Jurkat, Clone E6-1 (cell line): ENCODE data around the gene NLRP12. TPM values are rescaled to one million over a fixed set of nuclear protein-coding genes. Genes with fewer than 3 reads are reported as not detected.
"Not testable (repeated sequence)": the region's sequence is repeated elsewhere in the genome, so short reads cannot be mapped to it uniquely, and the experiment has no call there.

ENCODE experiments used
- DNase-seq: peaks from one replicate; pipeline ENCODE4 v3.0.0-alpha.2; 2011; ENCODE audit warnings: low read depth, low spot score
- H3K4me3 ChIP-seq: 2 replicates; pipeline ENCODE4 v1.5.1; 2011; ENCODE audit warnings: mild to moderate bottlenecking, low read length, control low read depth, moderate library complexity
- polyA plus RNA-seq: library from polyadenylated mRNA; unstranded; fragments of >200 nt; gene quantifications from one replicate; pipeline ENCODE4 v1.2.1, GENCODE V29; 2012; ENCODE audit warnings: missing spikeins; ENCODE audit not compliant: insufficient read length, insufficient read depth

The NLRP12 gene, protein sequence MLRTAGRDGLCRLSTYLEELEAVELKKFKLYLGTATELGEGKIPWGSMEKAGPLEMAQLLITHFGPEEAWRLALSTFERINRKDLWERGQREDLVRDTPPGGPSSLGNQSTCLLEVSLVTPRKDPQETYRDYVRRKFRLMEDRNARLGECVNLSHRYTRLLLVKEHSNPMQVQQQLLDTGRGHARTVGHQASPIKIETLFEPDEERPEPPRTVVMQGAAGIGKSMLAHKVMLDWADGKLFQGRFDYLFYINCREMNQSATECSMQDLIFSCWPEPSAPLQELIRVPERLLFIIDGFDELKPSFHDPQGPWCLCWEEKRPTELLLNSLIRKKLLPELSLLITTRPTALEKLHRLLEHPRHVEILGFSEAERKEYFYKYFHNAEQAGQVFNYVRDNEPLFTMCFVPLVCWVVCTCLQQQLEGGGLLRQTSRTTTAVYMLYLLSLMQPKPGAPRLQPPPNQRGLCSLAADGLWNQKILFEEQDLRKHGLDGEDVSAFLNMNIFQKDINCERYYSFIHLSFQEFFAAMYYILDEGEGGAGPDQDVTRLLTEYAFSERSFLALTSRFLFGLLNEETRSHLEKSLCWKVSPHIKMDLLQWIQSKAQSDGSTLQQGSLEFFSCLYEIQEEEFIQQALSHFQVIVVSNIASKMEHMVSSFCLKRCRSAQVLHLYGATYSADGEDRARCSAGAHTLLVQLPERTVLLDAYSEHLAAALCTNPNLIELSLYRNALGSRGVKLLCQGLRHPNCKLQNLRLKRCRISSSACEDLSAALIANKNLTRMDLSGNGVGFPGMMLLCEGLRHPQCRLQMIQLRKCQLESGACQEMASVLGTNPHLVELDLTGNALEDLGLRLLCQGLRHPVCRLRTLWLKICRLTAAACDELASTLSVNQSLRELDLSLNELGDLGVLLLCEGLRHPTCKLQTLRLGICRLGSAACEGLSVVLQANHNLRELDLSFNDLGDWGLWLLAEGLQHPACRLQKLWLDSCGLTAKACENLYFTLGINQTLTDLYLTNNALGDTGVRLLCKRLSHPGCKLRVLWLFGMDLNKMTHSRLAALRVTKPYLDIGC
- polyA plus RNA-seq = not detected

DNA sequence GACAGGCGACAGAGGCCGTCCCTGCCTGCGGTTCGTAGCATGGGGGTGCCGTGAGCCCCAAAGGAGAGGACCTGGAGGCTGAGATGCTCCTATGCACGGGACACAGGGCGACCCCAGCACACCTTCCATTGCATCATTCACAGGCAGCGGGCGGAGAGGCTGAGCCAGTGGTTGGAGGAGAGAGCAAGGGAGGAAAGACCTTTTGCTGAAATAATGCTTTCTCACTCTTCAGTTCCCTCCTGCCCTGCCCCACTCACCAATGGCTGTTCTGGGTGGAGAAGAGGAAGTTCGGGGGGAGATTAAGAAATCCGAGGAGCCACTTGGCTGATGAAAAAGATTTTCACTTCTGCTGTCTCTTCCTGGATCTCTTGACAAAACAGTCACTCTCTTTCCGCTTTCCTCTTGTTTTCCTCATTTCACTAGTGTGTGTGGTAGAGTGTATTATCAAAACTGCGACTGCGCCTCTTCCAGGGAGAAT is at the start of gene NLRP12:
Gene NLRP12 (minus strand): TSS at position 181 of the 478 bp plus-strand sequence. CDS start 140 bp downstream, at position 41.
- no peak within 1 kb of the TSS for H3K4me3 ChIP-seq
- no peak for DNase-seq

DNA sequence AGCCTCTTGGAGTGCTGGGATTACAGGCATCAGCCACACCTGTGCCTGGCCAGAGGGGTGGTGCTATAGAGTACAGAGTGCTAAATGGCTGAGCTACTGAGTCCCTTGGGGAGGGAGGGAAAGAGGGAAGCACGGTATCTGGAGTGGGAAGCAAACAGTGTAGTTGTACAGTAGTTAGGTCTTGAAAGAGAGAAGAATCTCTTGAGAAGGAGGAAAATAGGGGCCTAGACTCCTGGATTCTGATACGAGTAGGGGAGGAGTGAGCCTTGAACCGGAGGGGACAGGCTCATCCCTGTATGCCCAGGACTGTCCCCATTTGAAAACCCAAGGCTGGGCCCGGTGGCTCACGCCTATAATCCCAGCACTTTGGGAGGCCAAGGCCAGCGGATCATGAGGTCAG is 48.6 kb upstream of the NLRP12 start:
- DNase-seq = no peak

DNA sequence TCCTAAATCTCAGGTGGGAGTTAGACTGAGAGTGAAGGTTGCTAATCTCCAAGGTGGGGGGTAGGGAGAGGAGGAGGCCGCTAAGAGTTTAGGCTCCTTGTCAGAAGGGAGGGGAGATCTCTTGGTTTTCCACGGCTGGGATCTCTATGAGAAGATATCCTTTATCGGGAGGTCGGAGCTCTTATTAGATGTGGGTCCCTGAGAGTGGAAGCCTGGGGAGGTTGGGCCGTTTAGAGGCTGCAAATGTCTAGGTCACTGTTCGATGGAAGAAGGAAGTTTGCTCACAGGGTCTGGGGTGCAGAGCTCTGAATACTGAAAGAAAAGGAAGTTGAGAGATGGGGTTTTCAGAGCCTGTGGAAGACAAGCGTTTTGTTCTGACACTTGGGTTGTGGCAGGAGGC is 47.3 kb upstream of the NLRP12 start:
- DNase-seq = no peak
- H3K4me3 ChIP-seq = no peak overlapping the region

More for the DNA sequence above, 48.6 kb upstream of the NLRP12 start:
- no peak overlapping the region for H3K4me3 ChIP-seq

DNA sequence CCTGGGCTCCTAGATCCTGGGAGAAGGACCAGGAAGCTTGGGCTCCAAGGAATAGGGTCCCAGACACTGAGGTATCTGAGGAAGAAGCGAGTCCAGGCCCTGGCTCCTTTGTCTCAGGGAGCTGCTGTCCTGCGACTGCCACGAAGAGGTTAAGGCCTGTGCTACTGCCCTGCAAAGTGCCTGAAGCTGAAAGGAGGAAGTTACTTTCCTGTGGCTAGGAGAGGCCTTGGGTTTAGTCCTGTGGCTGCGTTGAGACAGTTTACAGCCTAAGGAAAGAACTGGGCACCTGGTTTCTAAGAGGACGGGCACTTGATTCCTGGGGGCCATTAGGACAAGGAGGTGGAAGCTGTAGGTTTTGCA is 46.4 kb upstream of the NLRP12 start:
- H3K4me3 ChIP-seq = peak overlapping the region; percentile 38
- DNase-seq = no peak

DNA sequence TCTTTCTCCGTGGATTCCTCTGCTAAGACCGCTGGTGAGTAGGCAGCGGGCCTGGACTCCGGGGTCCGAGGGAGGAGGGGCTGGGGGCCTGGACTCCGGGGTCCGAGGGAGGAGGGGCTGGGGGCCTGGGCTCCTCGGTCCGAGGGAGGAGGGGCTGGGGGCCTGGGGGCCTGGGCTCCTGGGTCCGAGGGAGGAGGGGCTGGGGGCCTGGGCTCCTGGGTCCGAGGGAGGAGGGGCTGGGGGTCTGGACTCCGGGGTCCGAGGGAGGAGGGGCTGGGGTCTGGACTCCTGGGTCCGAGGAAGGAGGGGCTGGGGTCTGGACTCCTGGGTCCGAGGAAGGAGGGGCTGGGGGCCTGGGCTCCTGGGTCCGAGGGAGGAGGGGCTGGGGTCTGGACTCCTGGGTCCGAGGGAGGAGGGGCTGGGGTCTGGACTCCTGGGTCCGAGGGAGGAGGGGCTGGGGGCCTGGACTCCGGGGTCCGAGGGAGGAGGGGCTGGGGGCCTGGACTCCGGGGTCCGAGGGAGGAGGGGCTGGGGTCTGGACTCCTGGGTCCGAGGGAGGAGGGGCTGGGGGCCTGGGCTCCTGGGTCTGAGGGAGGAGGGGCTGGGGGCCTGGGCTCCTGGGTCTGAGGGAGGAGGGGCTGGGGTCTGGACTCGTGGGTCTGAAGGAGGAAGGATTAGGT is 45.8 kb upstream of the NLRP12 start:
- DNase-seq = not testable (repeated sequence)
- peak overlapping the region; percentile 80 for H3K4me3 ChIP-seq

DNA sequence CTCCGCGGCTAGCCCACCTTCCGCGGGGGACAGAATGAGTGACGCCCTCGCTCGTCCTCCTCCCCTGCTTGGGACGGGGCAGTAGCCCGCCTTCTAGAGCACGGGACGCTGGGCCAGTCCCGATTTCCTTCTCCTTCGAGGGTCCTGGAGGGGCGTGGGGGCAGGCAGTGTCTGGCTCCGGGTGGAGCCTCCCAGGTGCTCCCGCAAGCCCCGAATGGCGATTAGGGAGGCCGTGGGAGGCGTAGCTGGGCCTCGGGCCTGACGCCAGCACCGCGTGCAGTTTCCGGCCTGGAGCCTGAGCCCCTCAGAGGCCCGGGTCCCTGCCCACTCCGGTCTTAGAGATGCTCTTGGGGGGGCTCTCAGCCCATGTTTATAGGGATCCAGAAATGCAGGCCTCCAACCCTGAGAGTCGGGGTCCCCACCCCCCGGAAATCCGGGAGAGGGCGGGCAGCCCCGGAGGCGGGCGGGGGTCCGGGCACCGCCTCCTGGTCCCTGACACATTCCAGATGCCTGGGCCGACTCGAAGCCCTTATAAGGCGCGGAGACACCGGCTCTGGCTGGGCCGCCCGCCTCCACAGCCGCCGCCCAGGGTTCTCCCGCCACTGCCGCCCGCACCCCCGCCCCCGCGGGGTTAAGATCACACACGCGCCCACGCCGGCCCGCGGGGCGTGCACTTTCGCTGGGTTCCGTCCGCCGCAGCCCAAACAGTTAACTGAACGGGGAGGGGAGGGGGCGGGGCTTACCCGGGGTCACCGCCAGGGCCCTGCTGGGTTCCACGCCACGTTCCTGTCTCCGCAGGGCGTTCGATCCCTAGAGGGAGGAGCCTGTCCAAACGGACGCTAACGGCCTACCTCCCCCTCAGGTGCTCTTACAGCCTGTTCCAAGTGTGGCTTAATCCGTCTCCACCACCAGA is 45.0 kb upstream of the NLRP12 start:
- peak; percentile 65 for DNase-seq
- peak overlapping the region; percentile 80 for H3K4me3 ChIP-seq

DNA sequence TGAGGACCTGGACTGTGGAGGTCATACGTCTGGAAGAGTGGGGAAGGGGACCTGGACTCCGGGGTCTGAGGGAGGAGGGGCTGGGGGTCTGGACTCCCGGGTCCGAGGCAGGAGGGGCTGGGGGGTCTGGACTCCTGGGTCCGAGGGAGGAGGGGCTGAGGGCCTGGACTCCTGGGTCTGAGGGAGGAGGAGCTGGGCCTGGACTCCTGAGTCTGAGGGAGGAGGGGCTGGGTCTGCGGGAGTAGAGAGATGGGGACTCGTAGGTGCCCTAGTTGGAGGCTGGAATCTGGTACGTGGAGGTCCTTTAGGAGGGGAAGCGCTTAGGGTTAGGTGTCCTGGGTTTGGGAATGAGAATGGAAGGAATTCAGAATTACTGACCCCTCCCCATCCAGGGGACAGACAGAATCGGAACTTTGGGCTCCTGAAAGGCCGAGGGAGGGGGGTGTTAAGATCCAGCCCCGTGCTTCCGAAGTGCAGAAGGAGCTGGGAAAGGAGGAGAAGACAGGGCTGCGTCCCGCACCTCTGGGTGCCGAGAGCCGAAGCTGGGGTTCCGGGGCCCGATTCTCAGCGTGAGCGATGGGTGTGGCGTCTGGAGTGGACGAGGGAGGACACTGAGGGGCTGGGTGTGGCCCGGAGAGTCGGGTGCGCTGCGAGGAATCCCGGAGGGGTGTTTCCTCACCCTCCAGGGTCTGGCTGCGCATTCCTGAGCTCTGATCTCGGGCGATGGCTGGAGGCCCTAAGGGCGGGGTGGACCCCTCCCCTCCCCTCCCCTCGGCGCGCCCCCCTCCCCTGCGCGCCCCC is 44.2 kb upstream of the NLRP12 start:
- no peak for DNase-seq
- H3K4me3 ChIP-seq = peak overlapping the region; percentile 80

DNA sequence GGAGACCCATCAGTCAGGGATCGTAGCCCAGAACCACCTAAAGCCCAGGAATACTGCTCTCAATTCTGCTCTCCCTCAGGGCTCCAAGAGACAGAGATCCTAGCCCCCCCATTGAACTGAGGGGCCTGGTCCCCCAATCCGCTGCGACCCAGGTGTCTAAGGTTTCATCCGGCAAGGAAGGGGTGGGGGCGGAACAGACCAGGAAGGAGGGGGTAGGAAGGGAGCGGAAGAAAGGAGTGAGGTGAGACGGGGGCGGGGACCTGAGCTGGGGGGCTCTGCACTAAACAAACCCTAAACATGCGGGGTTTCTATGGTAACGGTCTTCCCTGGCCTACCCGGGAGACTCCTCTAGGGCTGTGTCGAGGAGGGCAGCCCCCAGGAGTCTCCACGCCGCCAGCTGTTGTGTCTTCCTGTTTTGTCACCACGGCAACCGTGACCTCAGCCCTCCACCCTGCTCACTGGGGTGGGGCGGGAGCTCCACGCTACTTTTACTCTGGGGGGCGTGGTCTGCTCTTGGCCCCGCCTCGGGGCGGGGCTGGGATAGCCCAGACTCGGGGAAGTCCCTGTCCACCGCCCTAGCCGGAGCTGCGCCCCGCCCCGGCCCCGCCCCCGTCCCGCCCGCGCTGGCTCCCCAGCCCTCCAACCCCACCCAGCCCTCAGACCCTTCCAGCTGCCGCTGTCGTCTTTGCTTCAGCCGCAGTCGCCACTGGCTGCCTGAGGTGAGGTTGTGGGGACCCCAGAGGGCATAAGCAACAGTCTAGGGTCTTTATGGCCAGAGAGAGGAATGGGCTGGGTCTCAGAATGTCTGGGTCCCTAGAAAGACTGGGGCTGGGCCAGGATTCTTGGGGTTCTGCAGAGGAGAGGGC is 43.3 kb upstream of the NLRP12 start, which contains the start of gene MYADM:
Gene MYADM (plus strand): TSS at position 659 of the 866 bp plus-strand sequence. CDS start 5,647 bp downstream, outside the sequence.
- H3K4me3 ChIP-seq = peak within 1 kb of the TSS; percentile 80
- peak; percentile 96 for DNase-seq

DNA sequence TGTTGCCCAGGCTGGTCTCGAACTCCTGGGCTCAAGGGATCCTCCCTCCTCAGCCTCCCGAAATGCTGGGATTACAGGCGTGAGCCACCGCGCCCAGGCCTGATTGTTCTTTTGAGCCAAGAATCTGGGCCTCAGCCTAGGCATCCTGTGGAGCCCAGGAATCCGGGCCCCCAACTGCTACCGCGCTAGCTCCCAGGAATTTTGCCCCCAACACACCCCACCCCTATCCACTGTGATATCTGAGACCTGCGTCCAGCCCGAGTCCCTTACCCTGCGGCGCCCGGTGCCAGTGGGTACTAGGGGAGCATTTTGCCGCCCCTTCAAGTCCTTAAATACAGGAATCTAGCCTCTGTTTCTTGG is 42.7 kb upstream of the NLRP12 start:
- peak overlapping the region; percentile 42 for H3K4me3 ChIP-seq
- no peak for DNase-seq

DNA sequence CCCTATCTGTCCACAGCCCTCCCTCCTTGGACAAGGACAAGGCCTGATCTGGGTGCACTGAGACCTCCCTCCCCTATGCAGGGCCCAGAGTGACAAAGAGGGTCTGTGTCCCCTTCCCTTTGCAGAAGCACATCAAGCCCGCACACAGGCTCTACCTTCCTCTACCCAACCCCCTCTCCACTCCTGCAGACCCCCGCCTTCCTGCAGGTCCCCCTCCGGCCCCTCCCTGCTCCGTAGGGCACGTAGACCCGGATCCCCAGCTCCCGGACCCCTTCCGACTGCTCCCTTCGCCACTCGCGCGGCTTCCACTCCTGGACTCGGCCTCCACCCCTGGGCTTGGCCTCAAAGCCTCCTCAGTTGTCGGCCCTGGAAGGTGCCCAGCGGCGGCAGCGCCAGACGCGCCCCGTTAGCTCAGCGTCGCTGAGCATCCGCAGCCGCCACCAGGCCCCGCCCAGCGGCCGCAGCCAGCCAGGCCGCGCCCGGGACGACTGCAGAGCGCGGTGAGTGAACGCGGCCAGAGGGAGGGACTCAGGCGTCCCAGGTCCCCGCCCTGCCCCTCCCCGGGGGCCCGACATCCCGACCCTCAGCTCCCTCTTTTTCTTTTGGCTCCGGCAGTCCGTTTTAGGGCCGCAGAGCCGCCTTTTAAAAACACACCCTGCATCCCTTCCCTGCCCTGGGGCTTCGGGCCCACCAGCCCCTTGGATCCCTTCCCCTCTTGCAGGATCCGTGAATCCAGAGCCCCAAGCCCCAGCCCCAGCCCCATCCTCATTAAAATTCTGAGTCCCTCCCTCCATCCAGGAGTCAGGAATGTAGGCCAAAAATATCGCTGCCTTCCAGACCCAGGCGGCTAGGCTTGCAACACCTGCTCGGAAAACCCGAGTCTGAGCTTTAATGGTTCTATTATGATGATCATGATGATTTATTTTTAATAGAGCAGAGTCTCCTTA is 42.1 kb upstream of the NLRP12 start:
- no peak overlapping the region for H3K4me3 ChIP-seq
- no peak for DNase-seq

DNA sequence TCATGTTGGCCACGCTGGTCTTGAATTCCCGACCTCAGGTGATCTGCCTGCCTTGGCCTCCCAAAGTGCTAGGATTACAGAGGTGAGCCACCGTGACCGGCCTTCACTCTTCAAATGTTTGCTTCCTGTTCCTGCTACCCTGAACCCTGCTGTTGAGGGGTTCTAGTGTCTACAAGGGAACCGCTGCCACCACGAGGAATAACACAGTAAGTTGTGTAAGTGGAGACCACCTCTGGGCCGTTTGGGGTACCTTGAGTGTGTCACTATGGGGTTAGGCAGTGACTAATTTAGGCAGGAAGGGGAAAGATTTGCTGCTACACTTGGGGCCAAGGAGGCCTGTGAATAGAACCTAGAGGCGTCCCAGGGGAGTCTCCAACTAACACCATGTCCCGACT is 41.4 kb upstream of the NLRP12 start:
- no peak overlapping the region for H3K4me3 ChIP-seq

DNA sequence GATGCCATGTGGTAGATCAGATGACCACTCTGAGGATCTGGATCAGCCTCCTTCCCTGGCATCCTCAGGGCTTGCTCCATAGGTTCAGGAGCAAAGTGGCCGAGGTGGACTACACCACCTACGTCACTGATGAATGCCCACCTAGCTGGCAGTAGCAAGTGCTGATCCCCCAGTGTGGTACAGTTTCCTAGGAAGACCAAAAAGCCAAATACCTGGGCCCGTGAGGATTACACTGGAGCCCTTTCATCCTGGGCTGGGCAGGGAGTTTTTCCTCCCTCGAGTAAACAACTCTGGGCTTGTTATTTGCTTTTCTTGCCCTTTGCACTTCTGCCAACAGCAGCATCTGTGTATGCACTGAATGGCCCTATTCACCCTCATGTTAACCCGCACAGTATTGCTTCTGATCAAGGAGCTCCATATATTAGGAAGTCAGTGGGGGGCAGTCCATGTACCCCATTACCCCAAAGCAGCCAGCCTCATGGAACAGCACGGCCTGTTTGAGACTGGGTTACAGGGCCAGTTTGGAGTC is 40.3 kb upstream of the NLRP12 start:
- no peak overlapping the region for H3K4me3 ChIP-seq
- DNase-seq = no peak

More for the DNA sequence above, 41.4 kb upstream of the NLRP12 start:
- no peak for DNase-seq

DNA sequence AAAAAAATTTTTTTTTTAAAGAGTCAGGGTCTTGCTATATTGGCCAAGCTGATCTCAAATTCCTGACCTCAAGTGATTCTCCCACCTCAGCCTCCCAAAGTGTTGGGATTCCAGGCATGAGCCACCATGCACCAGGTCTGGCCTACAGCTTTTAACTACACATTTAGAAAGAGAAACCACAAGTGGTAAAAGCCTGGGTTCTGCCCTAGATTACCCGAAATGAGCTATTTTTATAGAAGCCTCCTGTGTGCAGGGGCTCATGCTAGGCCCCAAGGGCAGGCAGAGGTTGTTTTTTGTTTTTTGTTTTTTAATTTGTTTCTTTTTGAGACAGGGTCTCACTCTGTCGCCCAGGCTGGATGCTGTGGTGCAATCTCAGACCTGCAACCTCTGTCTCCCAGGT is 29.6 kb upstream of the NLRP12 start:
- no peak for DNase-seq
- H3K4me3 ChIP-seq = no peak overlapping the region

DNA sequence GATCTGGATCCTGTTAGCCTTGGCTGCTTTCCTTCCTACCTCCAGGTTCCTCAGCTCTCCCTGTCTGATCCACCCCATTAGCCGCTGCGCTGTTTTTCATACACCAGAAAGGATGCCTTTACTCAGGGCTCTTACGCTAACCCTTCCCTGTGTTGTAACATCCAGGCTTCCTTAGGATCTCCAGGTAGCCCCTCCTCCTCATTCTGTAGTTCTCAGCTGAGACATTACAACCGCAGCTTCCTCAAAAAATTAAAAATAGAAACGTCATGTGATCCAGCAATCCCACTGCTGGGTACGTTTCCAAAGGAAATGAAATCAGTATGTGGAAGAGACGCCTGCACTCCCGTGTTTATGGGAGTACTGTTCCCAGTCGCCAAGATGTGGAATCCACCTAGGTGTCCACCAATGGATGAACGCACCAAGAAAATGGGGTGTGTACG is 25.1 kb upstream of the NLRP12 start:
- no peak for DNase-seq
- no peak overlapping the region for H3K4me3 ChIP-seq

DNA sequence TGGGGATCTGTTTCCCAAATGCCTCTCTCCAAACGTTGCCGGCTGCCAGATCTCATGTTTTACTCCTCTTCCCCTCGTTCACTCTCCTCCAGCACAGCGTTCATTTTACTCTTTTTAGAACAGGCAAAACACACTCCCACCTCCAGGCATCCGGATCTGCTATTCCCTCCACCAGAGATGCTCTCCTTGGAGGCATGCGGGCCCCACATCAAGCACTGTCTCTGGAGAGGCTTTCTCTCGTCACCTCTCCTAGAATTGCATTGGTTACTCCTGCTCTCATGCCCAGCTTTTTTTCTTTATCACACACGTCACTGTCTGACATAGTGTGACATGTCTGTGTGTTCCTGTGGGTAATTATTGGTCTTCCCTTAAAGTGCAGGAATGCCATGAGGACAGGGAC is 23.4 kb upstream of the NLRP12 start:
- H3K4me3 ChIP-seq = no peak overlapping the region
- no peak for DNase-seq
